ENCODE data around the gene KCNA3. TPM values are rescaled to one million over a fixed set of nuclear protein-coding genes. Genes with fewer than 3 reads are reported as not detected.

Gene KCNA3
- total and polyA plus RNA-seq, 2 of the 8 experiments (the other 6 are each of a cell fraction or from before 2014, with no cell fraction given): 0.95 to 1.1 TPM

DNA sequence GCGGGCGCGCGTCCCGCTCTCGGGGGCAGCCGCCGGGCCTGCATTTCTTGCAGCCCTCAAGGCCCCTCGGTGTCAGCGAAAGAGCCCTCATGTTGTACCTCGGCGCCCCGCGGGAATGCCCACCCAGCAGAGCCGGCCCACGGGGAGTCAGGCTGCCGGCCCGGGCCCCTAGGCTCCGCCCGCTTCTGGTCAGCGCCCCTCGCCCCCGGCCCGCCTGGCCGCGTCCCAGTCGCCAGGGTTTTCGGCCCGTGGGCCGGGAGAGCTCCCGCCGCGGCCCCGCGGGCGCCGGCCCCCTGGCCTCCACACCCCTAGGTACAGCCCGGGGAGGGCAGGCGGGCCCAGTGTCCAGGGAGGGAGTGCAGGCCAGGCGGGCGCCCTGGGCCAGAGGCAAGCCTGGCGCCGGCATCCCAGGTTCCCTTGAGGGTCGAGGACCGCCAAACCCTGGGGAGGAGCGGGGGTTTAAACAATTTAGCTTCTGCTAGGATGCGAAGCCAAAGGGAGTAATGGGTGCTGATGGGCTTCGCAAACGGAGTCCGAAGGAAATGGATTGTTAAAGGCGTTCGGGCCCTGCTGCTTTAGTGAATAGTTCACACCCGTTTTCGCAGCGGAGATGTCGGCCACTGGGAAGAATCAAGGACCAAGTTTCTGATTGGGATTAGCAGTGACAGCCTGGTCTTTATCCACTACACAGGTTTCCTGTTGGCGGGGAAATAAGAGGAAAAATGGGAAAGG lies 486 bp upstream of the KCNA3 start (continued):
- TF ChIP-seq, protein P1, sequence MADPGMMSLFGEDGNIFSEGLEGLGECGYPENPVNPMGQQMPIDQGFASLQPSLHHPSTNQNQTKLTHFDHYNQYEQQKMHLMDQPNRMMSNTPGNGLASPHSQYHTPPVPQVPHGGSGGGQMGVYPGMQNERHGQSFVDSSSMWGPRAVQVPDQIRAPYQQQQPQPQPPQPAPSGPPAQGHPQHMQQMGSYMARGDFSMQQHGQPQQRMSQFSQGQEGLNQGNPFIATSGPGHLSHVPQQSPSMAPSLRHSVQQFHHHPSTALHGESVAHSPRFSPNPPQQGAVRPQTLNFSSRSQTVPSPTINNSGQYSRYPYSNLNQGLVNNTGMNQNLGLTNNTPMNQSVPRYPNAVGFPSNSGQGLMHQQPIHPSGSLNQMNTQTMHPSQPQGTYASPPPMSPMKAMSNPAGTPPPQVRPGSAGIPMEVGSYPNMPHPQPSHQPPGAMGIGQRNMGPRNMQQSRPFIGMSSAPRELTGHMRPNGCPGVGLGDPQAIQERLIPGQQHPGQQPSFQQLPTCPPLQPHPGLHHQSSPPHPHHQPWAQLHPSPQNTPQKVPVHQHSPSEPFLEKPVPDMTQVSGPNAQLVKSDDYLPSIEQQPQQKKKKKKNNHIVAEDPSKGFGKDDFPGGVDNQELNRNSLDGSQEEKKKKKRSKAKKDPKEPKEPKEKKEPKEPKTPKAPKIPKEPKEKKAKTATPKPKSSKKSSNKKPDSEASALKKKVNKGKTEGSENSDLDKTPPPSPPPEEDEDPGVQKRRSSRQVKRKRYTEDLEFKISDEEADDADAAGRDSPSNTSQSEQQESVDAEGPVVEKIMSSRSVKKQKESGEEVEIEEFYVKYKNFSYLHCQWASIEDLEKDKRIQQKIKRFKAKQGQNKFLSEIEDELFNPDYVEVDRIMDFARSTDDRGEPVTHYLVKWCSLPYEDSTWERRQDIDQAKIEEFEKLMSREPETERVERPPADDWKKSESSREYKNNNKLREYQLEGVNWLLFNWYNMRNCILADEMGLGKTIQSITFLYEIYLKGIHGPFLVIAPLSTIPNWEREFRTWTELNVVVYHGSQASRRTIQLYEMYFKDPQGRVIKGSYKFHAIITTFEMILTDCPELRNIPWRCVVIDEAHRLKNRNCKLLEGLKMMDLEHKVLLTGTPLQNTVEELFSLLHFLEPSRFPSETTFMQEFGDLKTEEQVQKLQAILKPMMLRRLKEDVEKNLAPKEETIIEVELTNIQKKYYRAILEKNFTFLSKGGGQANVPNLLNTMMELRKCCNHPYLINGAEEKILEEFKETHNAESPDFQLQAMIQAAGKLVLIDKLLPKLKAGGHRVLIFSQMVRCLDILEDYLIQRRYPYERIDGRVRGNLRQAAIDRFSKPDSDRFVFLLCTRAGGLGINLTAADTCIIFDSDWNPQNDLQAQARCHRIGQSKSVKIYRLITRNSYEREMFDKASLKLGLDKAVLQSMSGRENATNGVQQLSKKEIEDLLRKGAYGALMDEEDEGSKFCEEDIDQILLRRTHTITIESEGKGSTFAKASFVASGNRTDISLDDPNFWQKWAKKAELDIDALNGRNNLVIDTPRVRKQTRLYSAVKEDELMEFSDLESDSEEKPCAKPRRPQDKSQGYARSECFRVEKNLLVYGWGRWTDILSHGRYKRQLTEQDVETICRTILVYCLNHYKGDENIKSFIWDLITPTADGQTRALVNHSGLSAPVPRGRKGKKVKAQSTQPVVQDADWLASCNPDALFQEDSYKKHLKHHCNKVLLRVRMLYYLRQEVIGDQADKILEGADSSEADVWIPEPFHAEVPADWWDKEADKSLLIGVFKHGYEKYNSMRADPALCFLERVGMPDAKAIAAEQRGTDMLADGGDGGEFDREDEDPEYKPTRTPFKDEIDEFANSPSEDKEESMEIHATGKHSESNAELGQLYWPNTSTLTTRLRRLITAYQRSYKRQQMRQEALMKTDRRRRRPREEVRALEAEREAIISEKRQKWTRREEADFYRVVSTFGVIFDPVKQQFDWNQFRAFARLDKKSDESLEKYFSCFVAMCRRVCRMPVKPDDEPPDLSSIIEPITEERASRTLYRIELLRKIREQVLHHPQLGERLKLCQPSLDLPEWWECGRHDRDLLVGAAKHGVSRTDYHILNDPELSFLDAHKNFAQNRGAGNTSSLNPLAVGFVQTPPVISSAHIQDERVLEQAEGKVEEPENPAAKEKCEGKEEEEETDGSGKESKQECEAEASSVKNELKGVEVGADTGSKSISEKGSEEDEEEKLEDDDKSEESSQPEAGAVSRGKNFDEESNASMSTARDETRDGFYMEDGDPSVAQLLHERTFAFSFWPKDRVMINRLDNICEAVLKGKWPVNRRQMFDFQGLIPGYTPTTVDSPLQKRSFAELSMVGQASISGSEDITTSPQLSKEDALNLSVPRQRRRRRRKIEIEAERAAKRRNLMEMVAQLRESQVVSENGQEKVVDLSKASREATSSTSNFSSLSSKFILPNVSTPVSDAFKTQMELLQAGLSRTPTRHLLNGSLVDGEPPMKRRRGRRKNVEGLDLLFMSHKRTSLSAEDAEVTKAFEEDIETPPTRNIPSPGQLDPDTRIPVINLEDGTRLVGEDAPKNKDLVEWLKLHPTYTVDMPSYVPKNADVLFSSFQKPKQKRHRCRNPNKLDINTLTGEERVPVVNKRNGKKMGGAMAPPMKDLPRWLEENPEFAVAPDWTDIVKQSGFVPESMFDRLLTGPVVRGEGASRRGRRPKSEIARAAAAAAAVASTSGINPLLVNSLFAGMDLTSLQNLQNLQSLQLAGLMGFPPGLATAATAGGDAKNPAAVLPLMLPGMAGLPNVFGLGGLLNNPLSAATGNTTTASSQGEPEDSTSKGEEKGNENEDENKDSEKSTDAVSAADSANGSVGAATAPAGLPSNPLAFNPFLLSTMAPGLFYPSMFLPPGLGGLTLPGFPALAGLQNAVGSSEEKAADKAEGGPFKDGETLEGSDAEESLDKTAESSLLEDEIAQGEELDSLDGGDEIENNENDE (IDR thresholded peaks at IDR 0.05; ENCODE audit: insufficient replicate concordance, low read length): no peak
- TF ChIP-seq CHD2 (IDR thresholded peaks at IDR 0.05; ENCODE audit: low read length) (no peak), SUZ12 (IDR thresholded peaks at IDR 0.05; ENCODE audit: low read length) (peak; percentile 72), SP1 (IDR thresholded peaks at IDR 0.05; ENCODE audit: low read depth, low read length) (no peak), SIN3A (conservative IDR thresholded peaks at IDR 0.05 in 1 of 2, IDR thresholded peaks at IDR 0.05 in 1 of 2; ENCODE audit: low read depth in 1 of 2, low read length in 2 of 2) (no peak), RBBP5 (IDR thresholded peaks at IDR 0.05; ENCODE audit: borderline replicate concordance, low read depth, low read length) (0 out of 2 replicates have a peak, but pooled peaks have one; percentile 10), CTBP2 (IDR thresholded peaks at IDR 0.05; ENCODE audit: borderline replicate concordance, insufficient read depth, insufficient read length, low read length) (no peak), KDM4A (IDR thresholded peaks at IDR 0.05; ENCODE audit: low read depth, low read length, severe bottlenecking) (peak; percentile 72), SP4 (IDR thresholded peaks at IDR 0.05; ENCODE audit: low read length) (no peak), NANOG (IDR thresholded peaks at IDR 0.05; ENCODE audit: insufficient read depth, low read depth, low read length, poor library complexity, severe bottlenecking) (no peak)
